GM19099 (cell line): ENCODE results near the gene REELD1.

Experiments
- POLR2A ChIP-seq: IDR thresholded peaks from 3 replicates; pipeline ENCODE4 v1.6.1; 2011; ENCODE audit warnings: low read depth; ENCODE audit not compliant: insufficient read length; ENCODE audit errors: extremely low read depth

The REELD1 gene

DNA sequence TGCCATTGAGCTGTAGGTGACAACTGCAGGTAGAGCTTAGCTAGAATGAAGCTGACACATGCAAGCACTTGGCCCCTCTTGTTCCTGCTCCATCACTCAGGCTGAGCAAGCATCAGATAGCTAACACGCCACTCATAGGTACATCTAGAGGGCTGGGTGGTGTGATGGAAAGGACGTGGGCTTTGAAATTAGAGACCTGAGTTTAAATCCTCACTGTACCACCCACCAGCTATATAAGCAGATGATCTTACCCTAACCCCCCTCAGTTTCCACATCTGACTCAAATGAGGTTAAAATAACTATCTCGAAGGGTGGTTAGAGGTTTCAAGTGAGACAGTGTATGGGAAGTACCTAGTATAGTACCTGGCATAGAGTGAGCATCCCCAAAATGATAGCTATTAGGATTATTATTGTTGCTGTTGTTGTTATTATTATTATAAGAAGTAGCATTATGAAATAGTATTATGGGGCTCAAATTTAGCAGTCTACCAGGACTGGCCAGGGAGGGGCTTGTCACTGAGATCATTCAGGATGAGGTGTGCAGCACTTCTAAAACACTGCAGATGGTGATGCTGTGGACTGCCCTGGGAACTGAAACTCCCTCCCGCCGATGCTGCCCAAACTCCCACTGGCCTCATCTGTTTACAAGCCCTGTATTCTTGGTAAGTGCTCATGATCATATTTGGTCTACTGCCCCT is 59.0 kb downstream of the REELD1 start:
- peak; percentile 46 for TF ChIP-seq POLR2A

DNA sequence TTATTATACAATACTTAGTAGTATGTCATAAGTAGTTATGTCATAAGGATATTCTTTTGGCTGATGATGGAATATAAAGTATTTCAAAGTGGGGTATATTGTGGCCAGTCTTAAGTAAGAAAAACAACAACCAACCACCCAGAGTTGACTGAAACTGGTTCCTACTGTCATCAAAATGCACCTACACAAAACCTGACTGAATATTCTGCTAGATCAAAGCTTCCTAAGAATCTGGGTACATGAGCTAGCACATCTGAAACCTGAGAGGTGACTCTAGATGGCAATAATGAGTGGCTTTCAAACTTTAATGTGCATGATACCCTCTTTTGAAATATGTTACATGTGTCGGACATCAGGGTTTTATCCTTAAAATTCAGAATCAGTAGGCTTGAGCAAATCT is 60.4 kb downstream of the REELD1 start:
- TF ChIP-seq POLR2A, result no peak

DNA sequence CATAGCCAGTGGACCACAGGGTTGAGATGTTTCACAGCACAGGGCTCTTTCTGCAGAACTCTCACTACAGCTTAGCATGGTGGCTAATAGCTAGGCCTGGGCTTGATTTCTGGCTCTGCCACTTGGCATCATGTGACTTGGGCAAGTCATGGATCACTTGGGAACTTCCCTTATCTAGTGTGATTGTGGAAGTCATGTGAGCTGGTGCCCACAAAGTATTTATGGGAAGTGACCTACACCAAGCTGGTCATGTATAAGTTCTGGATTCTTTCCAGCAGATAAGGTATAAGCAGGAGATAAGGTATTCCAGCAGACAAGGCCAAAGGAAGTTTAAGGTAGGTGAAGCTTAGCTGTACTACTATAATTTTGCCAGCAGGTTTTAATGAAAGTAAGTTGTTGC is 61.0 kb downstream of the REELD1 start:
- no peak for TF ChIP-seq POLR2A

DNA sequence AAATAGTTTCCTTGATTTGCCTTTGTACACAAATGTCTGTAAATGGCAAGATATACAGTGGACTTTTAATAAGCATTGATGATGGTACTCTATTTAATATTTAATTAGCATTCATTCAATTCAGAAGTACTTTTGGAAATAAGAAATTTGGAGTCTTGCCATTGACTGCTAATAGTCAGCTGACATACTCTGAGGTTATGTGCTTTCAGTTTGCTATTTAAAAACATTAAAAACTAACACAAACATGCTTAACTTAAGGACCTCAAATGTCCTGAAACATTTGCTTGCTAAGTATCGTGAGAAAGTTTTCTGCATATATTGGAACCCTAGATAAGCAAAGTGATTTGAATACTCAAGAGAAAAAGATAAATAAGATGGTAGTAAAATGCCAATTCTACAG is 64.6 kb downstream of the REELD1 start:
- TF ChIP-seq POLR2A, result no peak
